GM21528 (cell line): Measurements from ENCODE around the gene TBC1D1.

Source experiments
- ATAC-seq: cut with Tn5 transposase; IDR thresholded peaks from one replicate; pipeline ENCODE4 v1.9.1; 2021; ENCODE audit warnings: mild to moderate bottlenecking, moderate library complexity; ENCODE audit not compliant: unreplicated experiment, low FRiP score

TBC1D1 gene

DNA sequence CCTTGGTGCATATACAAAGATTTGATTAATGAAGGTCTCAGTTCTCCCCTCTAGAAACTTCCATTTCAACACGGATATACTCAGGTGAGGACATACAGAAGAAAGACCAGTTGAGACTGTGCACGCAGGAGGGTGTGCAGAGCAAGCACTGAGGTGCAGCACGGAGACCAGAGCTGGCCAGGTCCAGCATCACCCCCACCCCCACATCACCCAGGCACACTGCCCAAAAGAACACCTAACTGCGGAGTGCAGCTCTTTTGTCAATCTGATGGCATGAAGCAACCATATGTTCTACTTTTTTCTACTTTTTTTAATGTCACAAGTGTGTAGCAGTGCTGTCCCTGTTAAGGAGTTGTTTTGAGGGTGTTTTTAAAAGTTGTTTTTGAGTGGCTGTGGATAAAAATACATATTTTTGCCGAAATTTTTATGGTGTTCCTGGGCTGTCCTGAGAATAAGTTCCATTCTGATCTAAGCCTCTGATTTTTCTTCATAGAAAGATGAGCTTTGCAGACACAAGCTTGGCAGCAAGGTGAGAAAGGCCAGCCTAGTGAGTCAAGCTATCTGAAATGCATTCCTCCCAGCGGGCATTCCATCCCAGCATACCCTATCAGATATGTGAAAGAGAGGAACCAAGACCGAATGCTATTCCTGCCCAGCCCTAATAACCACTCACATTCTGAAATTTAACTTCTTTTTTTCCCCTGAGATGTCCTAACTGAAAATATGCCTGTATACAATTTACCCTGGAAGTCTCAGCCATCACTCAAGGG, 243.0 kb downstream of the TBC1D1 start:
- ATAC-seq = no peak

DNA sequence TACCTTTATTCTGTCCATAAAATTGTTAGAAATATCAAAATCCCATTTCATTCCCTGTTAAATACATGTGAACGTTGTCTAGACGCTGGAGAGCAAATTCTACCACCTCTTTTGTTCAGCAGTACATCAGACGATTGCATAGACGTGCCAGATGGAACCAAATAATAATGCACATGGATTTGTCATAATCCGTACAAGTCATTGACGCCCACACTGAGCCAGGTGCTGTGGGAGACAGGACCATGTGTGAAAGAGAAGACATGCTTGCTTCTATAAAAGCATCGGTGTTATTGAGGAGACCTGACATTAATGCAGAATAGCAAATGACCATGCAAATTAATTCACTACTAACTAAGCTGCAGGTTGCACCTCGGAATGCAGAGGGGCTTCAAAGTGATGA, 244.3 kb downstream of the TBC1D1 start:
- no peak for ATAC-seq

DNA sequence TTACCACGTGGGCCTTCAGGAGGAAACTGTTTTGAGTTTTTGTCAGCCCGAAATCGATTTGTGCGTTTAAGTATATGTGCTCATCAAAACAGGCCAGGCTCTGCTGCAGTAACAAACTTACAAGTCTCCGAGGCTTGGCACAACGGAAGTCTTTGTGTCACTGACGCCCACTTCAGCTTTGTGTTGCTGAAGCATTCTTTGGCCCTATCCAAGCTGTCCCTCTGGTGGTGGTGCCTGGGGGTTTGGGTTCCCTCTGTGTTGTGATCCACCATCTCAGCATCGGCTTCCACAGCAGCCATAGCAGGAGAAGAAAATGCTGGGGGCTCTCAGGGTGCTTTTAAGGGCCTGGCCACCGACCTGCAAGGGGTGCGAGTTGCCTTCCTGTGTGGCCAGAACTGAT, 245.7 kb downstream of the TBC1D1 start:
- no peak for ATAC-seq

DNA sequence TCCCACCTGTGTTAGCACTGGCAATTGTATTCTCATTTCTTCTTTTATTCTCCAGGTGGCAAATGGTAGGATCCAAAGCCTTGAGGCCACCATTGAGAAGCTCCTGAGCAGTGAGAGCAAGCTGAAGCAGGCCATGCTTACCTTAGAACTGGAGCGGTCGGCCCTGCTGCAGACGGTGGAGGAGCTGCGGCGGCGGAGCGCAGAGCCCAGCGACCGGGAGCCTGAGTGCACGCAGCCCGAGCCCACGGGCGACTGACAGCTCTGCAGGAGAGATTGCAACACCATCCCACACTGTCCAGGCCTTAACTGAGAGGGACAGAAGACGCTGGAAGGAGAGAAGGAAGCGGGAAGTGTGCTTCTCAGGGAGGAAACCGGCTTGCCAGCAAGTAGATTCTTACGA, 246.2 kb downstream of the TBC1D1 start:
- ATAC-seq = no peak

DNA sequence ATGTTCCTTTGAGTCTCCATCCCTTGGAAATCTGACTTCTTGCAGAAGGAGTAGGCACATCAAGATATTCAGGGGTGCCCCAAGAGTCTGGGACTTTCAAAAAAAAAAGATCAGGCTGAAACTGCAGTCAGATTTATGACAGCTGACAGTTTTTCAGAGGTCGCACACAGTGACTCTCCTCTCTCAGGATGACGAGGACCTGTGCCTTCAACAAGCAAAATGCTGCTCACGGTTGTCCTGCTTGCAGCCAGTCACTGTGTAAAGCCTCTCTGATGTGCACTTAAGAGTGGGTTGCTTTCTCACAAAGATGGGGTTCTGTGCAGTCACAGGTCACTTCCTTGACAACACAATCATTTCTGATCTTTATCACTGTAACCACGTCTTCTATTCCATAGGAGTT, 247.5 kb downstream of the TBC1D1 start:
- ATAC-seq = no peak

DNA sequence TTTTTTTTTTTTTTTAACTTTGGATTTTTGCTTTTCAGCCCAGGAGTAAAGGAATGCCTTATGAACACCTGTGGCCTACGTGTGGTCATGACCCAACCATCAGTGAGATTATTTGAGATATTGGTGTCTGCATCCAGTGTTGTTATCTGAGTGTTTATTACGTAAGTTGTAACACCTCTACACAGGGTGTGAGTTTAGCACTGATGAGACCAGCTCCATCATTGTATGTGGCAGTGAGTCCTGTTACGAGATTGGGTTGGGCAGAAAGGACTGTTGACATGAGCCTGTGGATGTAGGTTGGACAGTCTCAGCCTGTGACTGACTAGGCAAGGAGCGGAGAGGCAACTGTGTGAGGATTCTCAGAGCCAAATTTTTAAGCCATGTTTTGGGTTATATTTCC, 248.3 kb downstream of the TBC1D1 start:
- no peak for ATAC-seq

DNA sequence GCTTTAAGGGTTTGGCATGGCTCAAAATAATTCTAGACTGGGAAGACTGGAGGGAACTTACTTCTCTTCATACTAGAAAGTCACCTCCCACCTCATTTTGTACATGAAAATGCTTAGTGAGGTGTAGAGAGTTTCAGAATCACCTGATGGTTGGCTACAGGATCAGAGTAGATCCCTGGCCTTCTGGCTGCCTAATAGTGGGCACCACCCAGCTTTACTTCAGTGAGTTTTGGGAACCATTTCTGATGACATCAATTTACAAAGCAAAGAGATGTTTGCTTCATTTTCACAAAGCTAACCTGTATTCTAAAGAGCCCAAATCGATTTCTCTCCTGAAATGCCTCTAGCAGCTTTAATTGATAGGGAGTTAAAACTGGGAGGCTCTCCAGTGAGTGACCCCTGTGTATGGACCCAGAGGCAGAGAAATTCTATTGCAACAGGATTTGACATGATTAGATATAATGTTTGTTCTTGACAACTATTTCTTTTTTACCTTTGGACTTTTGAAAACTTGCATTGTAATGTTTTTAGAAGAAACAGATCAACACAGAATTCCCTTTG, 249.8 kb downstream of the TBC1D1 start:
- no peak for ATAC-seq

DNA sequence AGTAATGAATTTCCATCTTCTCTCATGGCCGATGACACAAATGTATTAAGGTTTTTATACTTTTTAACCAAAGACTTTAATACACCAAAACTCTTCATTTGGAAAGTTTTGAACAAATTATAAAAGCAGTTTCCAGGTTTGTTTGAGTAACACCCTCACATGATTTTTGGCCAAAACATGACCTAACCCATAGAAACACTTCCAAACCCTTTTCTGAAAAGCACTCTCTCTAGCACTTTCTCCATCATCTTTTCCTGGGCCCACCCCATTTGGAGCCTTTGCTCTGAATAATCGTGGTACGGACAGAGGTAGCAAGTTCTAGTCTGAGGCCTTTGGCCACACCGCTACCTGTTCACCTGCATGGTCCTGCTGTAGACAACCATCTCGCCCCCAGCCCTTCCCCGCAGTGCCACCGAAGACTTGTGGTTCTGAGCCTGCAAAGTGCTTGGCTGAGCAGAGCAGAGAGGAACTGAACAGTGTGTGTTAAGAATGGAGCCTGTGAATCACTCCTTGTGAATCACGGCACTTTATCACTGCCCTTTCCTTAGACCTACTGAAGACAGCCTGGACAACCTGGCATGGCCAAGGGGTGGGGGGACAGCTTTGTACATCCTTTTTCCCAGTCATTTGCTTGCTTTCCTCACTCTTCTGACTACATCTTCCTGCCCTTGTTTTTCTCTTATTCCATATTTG, 251.1 kb downstream of the TBC1D1 start:
- no peak for ATAC-seq

DNA sequence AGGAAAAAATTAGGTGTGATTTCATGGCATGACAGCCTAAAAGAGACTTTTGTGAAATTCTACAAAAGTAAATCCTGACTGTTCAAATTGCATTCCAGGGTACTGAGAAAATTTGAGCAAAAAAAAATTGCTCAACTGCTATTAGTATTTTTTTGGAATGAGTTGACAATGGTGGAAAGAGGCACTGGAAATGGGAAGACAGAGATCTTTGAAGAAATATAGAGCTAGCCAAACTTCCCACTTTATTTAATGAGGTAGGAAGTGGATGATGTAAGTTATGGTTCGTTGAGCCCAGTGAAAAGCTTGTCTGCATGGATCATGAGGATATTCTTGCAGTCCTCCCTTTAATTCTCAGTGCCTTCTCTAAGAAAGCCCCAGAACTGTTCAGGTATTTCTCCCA, 253.1 kb downstream of the TBC1D1 start:
- ATAC-seq = no peak

DNA sequence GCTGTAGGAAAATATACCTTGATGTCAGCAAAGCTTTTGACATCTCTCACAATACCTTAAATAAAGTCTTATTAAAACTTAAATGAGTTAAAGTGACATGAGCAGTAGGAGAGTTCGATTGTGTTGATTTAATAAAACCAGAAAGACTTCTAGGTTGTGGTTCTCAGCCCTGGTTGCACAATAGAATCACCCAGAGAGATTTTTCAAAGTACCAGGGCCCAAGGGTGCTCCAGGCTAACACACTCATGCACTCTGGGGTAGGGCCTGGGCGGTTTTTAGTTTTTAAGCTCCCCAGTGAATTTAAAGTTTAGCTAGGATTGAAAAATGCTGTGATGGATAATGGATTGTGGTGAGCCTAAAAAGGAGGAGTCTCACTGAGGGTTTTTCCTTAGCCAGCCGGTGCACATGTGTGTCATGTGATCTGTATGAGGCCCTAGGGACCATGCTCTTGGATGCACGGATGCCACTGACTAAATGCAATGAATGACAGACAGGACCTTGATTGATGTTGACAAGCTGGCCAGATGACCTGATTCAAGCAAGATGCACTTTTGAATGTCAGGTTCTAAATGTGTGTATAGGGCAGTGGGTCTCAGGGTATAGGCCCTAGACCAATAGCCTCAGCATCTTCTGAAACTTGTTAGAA, 254.3 kb downstream of the TBC1D1 start:
- ATAC-seq = no peak

DNA sequence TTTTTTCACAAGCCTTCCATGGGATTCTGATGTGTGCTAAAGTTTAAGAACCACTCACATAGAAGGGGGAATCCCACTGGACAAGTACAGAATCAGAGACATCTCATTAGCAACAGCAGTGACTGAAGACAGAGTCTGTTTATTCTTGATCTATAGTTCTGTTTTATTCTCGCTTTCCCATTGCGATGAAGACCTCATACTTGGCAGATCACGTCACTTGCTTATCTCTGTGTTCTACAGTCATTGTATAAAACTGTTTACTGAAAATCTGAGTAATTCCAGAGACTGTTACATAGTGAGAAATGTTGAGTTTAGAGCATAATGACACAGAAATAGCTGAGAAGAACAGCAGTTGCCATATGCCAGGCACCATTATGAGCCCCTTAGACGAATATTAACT, 254.9 kb downstream of the TBC1D1 start:
- no peak for ATAC-seq

DNA sequence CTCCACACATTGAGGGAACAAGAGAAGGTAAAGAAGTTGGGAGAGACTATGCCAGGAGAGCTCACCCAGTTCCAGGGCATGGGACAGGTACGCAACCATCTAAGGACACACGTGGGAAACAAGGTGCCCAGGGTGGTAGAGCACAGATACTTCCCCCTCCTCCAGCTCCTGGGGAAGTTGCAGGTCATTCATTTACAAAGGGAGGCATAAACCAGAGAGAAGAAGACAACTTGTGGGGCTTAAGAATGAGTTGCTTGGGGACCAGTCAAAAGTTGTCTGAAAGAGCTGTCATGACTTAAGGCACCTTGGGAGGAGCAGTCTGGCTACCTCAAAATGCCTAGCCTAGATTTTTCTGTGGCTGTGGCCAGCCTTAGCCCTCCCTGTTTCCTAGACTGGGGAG, 255.5 kb downstream of the TBC1D1 start:
- no peak for ATAC-seq

DNA sequence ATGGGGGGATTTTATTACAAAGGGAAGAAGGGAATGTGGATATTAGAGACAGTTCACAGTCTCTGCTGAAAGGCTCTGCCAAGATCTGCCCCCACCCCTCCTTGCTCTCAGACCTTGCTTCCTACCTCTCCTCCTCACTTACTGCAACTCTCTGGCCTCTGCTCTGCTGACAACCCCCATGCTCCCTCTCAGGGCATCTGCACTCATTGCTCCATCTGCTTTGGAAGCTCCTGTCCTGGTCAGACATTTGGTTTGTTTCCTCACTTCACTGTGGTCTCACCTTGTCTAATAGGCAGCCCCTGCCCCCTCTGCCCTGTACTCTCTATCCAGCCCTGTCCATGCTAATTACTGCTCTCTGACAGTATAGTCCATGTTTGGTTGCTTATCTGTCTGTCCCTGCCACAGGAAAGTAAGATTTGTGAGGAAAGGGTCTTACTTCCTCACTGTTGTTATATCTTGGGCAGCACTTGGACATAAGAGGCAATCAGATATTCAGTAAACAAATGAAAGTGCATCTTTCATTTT, 258.6 kb downstream of the TBC1D1 start:
- no peak for ATAC-seq

DNA sequence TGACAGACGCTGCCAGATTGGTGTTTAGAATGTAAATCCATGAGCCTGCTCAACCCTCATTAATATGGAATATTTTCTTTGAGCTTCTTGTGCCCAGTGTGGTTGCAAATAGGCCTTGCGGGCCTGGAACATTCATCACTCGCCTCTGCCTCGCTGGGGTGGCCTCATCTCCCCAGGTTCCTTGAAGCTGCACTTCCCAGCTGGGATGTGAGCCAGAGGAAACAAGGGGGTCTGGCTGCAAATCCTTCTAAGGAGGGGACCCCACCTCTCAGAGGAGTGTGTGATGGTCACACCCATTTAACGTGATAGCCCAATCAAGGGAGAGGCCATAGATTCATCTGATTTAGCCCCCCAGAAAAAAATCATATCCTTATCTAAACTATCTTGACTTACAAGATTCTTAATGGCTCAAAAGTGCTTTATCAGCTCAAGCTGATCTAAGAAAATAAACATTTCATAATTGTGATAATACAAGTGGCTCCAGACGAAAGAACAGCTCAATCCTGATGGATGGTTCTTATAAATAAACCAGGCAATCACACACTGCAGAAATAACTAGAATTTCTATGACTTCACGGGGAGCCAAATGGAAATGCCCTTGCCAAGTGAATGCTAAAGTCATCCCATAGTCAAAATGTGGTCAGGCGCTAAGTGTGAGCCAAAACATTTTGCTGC, 259.2 kb downstream of the TBC1D1 start:
- ATAC-seq = no peak

DNA sequence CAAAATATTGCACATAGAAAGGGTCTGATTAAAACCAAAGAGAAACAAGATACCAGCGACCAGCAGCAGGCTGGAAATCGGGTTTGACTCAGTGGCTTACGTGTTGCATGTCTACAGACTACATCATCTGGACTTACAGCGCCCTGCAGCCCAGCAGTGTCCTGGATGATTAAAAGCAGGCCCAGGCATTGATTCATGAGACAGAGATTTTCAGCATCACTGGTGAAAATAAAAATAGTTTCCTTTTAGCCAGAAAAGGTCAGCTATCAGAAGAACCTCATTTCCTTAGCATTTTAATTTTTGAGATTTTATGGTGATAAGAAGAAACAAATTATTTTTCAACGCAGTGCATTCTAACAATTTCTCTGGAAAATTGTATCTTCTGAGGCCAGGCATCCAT, 259.9 kb downstream of the TBC1D1 start:
- ATAC-seq = no peak

DNA sequence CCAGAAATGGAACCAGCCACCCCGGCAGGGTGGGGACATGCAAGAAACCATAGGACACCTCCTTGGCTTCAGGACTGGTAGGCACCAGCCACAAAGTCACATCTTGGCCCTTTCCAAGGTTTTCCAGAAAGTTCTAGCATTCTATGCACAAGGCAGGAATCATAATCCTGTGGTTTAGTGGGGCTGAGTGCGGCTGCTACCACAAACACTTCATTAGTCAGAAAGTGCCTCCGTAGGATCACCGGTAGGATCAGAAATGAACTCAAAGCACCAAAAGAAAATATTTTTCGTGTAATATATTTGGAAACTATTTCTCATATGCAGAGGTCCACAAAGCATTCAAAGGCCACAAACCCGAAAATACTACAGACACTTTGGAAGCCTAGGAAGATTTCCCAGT, 261.0 kb downstream of the TBC1D1 start:
- no peak for ATAC-seq

DNA sequence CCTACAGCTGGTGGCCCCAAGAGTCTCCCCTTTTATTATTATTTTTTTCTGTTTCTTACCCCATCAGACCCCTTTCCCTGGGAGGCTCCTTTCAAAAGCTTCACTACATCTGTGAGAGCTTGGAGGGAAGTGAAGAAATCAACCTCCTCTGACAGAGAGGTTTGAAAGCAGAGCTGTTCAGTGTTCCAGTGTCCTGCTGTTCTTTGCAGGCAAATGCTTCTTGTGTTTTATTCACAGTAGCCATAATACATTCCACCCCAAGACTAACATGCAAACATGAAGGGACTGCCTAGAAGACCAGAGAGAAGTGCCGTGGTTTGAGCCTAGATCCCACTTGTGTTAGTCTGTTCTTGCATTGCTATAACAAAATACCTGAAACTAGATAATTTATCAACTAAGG, 261.4 kb downstream of the TBC1D1 start:
- no peak for ATAC-seq

DNA sequence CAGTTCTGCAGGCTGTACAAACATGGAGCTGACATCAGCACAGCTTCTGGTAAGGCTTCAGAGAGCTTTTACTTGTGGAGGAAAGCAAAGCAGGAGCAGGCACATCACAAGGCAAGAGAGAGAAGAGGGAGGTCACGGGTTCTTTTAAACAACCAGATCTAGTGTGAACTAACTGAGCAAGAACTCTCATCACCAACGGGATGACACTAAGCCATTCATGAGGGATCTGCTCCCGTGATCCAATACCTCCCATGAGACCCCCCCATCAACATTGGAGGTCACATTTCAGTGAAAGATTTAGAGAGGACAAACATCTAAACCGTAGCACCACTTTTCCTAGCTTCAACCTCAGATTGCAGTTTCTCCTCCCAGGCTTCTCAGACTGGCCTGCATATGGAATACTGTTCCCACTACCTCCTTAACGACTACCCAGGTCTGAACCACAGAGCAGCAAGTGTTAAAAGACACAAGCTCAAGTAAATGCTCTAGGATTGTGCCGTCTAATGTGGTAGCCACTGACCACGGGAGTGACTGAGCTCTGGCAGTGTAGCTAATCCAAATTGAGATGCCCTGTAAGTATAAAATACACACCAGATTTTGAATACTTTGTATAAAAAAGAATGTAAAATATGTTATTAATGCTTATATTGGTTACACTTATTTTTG, 262.0 kb downstream of the TBC1D1 start:
- ATAC-seq = no peak

DNA sequence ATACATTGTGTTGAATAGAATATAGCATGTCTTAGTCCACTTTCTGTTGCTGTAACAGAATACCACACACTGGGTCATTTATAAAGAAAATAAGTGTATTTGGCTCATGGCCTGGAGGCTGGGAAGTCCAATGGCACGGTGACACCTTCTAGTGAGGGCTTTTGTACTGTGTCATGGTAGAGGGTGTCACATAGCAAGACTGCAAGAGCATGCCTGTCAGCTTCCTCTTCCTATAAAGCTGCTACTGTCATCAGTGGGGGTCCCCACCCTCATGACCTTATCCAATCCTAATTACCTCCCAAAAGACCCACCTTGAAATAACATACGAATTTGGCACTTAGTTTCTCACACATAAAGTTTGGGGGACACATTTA, 262.5 kb downstream of the TBC1D1 start:
- no peak for ATAC-seq

DNA sequence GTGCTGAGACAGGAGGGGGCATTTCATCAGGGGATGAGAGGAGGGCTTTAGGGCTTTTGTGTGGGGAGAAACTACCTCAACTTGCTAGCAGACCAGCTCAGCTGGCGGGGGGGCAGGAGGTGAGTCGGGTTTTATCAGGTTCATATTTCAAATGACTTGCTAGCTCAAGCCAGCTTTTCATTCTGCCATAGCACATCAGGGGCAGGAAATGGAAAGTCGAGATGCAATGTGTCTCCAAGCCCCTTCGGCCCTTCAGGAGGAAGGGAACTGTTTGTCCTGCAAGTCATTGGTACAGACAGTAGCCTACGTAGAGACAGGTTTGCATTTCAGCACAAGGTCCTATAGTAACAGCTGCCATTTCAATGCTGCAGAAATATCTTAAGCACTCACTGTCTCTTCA, 263.4 kb downstream of the TBC1D1 start:
- ATAC-seq = no peak
